NB4 (cell line): ENCODE measurements around the gene NKX2-4.

ENCODE experiments used
- DNase-seq: peaks from one replicate; pipeline ENCODE4 v3.0.0; 2010; ENCODE audit warnings: low read depth
- H3K4me3 ChIP-seq: one replicate; pipeline ENCODE4 v1.5.1; 2011; ENCODE audit warnings: mild to moderate bottlenecking, low read depth, low read length, moderate library complexity
- MYC ChIP-seq: IDR thresholded peaks from 2 replicates; pipeline ENCODE4 v1.6.1; 2011; ENCODE audit warnings: low read depth, low read length
- POLR2A ChIP-seq: IDR thresholded peaks from 2 replicates; pipeline ENCODE4 v1.6.1; 2011; ENCODE audit warnings: mild to moderate bottlenecking; ENCODE audit not compliant: insufficient read length; ENCODE audit errors: extremely low read depth
- TF ChIP-seq, protein P1 (sequence below): IDR thresholded peaks from one replicate; pipeline ENCODE4 v1.5.1; 2012; ENCODE audit warnings: low read depth, low read length
- TF ChIP-seq, protein P2 (sequence below): IDR thresholded peaks from 2 replicates; pipeline ENCODE4 v1.6.1; 2011; ENCODE audit warnings: low read depth, low read length

Gene NKX2-4

DNA sequence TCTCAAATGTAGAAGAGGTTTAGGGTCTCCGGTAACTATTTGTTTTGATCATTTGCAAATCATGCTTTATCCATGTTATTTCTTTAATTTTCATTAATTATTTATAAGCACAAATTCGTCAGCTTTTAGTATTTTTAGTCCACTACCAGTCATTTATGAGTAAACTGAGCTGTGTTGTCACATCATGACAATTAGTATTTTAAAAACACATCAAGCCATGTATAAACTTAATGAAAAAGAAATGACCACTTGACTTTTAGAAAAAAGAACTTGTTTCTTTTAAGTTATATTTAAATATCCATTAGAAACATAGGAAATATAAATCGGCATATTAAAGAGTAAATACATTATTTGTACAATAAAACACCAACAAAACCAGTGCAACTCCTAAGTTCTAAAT is 2.8 kb downstream of the NKX2-4 start:
- H3K4me3 ChIP-seq, result no peak overlapping the region
- no peak for DNase-seq
- TF ChIP-seq, protein P1, sequence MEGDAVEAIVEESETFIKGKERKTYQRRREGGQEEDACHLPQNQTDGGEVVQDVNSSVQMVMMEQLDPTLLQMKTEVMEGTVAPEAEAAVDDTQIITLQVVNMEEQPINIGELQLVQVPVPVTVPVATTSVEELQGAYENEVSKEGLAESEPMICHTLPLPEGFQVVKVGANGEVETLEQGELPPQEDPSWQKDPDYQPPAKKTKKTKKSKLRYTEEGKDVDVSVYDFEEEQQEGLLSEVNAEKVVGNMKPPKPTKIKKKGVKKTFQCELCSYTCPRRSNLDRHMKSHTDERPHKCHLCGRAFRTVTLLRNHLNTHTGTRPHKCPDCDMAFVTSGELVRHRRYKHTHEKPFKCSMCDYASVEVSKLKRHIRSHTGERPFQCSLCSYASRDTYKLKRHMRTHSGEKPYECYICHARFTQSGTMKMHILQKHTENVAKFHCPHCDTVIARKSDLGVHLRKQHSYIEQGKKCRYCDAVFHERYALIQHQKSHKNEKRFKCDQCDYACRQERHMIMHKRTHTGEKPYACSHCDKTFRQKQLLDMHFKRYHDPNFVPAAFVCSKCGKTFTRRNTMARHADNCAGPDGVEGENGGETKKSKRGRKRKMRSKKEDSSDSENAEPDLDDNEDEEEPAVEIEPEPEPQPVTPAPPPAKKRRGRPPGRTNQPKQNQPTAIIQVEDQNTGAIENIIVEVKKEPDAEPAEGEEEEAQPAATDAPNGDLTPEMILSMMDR, result no peak
- TF ChIP-seq POLR2A (no peak), MYC (no peak)
- TF ChIP-seq, protein P2, sequence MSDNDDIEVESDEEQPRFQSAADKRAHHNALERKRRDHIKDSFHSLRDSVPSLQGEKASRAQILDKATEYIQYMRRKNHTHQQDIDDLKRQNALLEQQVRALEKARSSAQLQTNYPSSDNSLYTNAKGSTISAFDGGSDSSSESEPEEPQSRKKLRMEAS, result no peak

DNA sequence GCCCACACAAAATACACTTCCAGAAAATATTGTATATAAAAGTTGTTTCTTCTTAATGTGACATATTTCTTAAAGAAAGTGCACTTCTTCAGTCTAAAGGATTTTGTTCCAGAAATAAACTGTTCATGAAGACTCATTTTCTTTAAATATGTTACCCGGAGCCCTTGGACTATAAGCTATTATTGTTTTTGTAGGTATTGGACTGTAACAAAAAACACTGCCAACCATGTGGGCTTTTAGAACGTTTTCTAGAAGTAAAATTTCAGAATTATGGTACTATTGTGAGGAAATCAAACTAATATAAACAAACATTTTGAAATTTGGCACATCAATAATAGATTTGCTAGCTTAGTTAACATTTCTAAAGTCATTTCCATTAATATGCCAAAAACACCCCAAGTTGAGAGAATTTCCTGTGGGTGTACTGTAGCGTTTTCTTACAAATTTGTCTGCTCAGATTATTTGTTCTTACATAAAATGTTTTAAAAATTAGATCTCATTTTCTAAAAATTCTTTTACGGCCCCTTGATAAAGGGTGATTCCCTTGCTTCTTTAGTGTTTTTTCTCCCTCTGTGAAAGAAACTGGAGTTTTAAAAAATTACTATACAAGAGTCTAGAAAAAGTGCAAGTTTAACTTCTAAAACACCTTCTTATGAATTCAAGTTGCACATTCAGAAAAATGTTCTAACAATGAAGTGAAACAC is 3.4 kb downstream of the NKX2-4 start:
- TF ChIP-seq, protein P2, result no peak
- no peak for TF ChIP-seq MYC
- TF ChIP-seq, protein P1, result no peak
- TF ChIP-seq POLR2A, result no peak
- DNase-seq, result no peak
- no peak overlapping the region for H3K4me3 ChIP-seq

DNA sequence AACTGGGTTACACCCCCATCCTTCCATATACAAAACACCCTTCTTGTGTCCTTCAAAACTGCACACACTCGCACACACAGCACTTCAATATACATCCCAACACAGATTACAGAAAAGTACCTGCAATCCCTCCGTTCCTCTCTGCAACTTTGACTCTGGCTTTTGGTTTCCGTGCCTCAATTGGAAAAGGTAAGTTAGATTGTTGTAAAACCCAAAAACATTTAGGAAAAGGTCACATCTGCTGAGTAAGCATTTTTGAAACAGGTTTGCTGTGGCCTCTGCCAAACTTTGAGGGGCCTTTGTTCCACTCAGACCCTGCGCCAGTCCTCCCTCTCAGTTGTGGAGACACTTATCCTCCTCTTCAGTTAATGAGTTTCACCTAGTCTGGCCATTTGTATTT is 4.2 kb downstream of the NKX2-4 start:
- H3K4me3 ChIP-seq, result no peak overlapping the region
- TF ChIP-seq POLR2A (no peak), MYC (no peak)
- TF ChIP-seq, protein P1, result no peak
- TF ChIP-seq, protein P2, result no peak
- no peak for DNase-seq

DNA sequence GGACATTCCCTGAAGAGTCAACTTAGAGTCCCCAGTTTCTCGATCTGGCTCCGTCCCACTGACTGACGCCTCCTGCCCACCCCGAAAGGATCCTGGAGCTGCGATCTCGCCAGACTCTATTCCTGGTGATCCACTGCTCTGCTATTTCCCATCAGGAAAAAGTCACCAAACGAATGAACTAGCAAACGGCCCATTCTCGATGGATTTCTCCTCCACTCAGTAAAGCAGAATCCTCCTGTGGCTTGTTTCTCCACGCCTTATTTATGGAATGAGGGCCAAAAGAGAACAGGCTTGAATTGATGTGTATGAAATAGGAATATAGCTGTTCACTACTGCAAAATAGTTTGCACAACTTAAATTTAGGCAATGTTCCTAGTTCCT is 5.4 kb downstream of the NKX2-4 start:
- TF ChIP-seq MYC (no peak), POLR2A (no peak)
- TF ChIP-seq, protein P2, result no peak
- no peak overlapping the region for H3K4me3 ChIP-seq
- DNase-seq, result no peak

DNA sequence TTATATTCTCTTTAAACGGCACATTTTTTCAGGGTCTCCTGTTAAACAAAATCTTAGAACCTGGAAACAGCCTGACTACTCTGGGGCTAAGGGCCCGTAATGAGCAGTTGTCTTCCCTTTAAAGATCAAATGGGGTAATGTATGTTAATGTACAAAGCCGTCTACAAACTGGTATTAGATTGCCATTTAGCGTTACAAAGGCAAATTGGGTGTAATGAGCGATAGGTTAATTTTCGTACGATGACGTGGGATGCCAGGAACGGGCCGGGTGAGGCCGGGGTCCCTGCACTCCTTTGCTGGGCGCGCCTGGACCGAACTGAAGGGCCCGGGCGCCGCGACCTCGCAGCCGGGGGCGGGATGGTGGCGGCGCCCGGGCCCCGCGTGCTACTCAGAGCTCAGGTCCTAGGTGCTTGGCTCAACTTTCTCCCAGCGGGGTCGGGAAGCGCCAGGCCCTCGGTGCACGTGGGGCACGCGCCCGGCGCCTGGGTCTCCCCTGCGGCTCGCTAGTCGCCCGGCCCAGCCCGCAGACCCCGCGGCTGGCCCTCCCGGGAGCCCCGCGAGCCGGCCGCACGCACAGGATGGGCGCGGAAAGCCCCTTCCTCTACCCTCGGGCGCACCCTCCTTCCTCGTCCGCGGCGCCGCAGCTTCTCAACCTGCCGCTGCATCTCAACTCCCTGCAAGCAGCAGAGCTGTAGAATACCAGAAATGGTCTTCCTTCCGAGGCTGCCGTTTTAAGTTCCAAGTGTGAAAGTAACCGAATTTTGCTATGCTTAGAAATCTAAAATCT is 5.9 kb downstream of the NKX2-4 start:
- H3K4me3 ChIP-seq, result no peak overlapping the region
- TF ChIP-seq, protein P2, result no peak
- TF ChIP-seq POLR2A (no peak), MYC (no peak)
- TF ChIP-seq, protein P1, result no peak
- DNase-seq, result no peak

DNA sequence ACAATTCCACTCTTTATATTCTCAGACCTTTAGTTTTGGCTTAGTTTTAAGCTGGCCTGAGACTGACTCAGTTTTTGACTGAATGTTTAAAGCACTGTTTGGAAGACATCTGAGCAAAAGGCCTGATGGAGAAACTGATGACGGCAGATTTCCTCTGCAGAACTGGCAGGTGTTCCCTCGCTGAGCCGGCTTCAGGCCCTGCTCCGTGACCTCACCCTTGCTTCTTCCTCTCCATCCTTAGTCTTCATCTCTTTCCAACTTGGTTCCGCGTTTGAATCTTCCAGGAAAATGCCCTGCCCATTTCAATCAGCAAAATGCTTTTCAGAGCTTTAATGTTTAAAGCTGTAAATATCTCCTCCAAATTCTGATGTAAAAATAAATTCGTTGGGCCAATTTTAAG is 6.6 kb downstream of the NKX2-4 start:
- DNase-seq, result no peak
- TF ChIP-seq, protein P1, result no peak
- TF ChIP-seq, protein P2, result no peak
- TF ChIP-seq POLR2A (no peak), MYC (no peak)
- H3K4me3 ChIP-seq, result no peak overlapping the region
